SHP77 (cell line): ENCODE measurements around the gene HHIP.

ENCODE experiments used
- DNase-seq, 2 experiments: peaks; one replicate each; lab custom pipeline; 2025; lab: John Stamatoyannopoulos, UW

The HHIP gene

GRCh38 chr4:144655491-144655890, 9.5 kb downstream of the HHIP start:
- DNase-seq, result no peak

- DNase-seq, result no peak
These were observed 10.9 kb downstream of the HHIP start for GRCh38 chr4:144656850-144657249.

- DNase-seq, result no peak
These were observed 12.1 kb downstream of the HHIP start for GRCh38 chr4:144658015-144658567.

- DNase-seq, result no peak
These were observed 12.9 kb downstream of the HHIP start for GRCh38 chr4:144658903-144659302.

- no peak for DNase-seq
These were observed 13.5 kb downstream of the HHIP start for GRCh38 chr4:144659447-144659846.

GRCh38 chr4:144663834-144664475, 18.0 kb downstream of the HHIP start:
- DNase-seq, result no peak

GRCh38 chr4:144666539-144667175, 20.7 kb downstream of the HHIP start:
- no peak for DNase-seq

GRCh38 chr4:144667500-144667899, 21.5 kb downstream of the HHIP start:
- DNase-seq, result no peak

GRCh38 chr4:144670776-144671175, 24.8 kb downstream of the HHIP start:
- DNase-seq, result no peak

GRCh38 chr4:144674711-144675110, 28.8 kb downstream of the HHIP start:
- no peak for DNase-seq

- DNase-seq, result no peak
These were observed 35.9 kb downstream of the HHIP start for GRCh38 chr4:144681806-144682205.

- DNase-seq, result no peak
These were observed 37.6 kb downstream of the HHIP start for GRCh38 chr4:144683516-144683915.

- DNase-seq, result no peak
These were observed 40.0 kb downstream of the HHIP start for GRCh38 chr4:144685911-144686310.

GRCh38 chr4:144686921-144687320, 41.0 kb downstream of the HHIP start:
- no peak for DNase-seq

GRCh38 chr4:144687466-144687865, 41.5 kb downstream of the HHIP start:
- no peak for DNase-seq

- no peak for DNase-seq
These were observed 42.1 kb downstream of the HHIP start for GRCh38 chr4:144688035-144688569.

GRCh38 chr4:144689125-144689524, 43.2 kb downstream of the HHIP start:
- no peak for DNase-seq

- DNase-seq, result no peak
These were observed 49.8 kb downstream of the HHIP start for GRCh38 chr4:144695721-144696120.

- no peak for DNase-seq
These were observed 50.4 kb downstream of the HHIP start for GRCh38 chr4:144696376-144696775.

GRCh38 chr4:144699565-144699964, 53.6 kb downstream of the HHIP start:
- no peak for DNase-seq

- no peak for DNase-seq
These were observed 55.8 kb downstream of the HHIP start for GRCh38 chr4:144701683-144702233.

- DNase-seq, result no peak
These were observed 57.5 kb downstream of the HHIP start for GRCh38 chr4:144703494-144703893.
